Measurements from ENCODE around the gene ATP2A2.

The ATP2A2 gene

GRCh38 chr12:110262442-110263388 is 18.3 kb upstream of the ATP2A2 start:
- DNase-seq (ENCODE audit: low read depth): no peak

GRCh38 chr12:110266381-110266960 is 14.6 kb upstream of the ATP2A2 start:
- no peak for DNase-seq (ENCODE audit: low read depth)

- DNase-seq (ENCODE audit: low read depth): no peak
Observed at GRCh38 chr12:110266980-110267620, 13.9 kb upstream of the ATP2A2 start.

- no peak for DNase-seq (ENCODE audit: low read depth)
Observed at GRCh38 chr12:110269622-110270124, 11.4 kb upstream of the ATP2A2 start.

- no peak for DNase-seq (ENCODE audit: low read depth)
Observed at GRCh38 chr12:110270125-110270962, 10.7 kb upstream of the ATP2A2 start.

- no peak for DNase-seq (ENCODE audit: low read depth)
Observed at GRCh38 chr12:110271015-110271414, 10.0 kb upstream of the ATP2A2 start.

- DNase-seq (ENCODE audit: low read depth): no peak
Observed at GRCh38 chr12:110277530-110278254, 3.4 kb upstream of the ATP2A2 start.

- DNase-seq (ENCODE audit: low read depth): no peak
Observed at GRCh38 chr12:110278255-110278536, 2.9 kb upstream of the ATP2A2 start.

GRCh38 chr12:110279566-110280375 is 1.3 kb upstream of the ATP2A2 start:
- DNase-seq (ENCODE audit: low read depth): no peak

GRCh38 chr12:110280392-110280778 is 662 bp upstream of the ATP2A2 start:
- DNase-seq (ENCODE audit: low read depth): peak; percentile 54

GRCh38 chr12:110281549-110282299 is 677 bp downstream of the ATP2A2 start:
- peak; percentile 36 for DNase-seq (ENCODE audit: low read depth)

- no peak for DNase-seq (ENCODE audit: low read depth)
Observed at GRCh38 chr12:110282300-110282860, 1.3 kb downstream of the ATP2A2 start.

- DNase-seq (ENCODE audit: low read depth): no peak
Observed at GRCh38 chr12:110282956-110283817, 2.1 kb downstream of the ATP2A2 start.

GRCh38 chr12:110284597-110284996 is 3.5 kb downstream of the ATP2A2 start:
- DNase-seq (ENCODE audit: low read depth): no peak

- DNase-seq (ENCODE audit: low read depth): no peak
Observed at GRCh38 chr12:110286623-110287022, 5.6 kb downstream of the ATP2A2 start.

- DNase-seq (ENCODE audit: low read depth): no peak
Observed at GRCh38 chr12:110287986-110288385, 6.9 kb downstream of the ATP2A2 start.

GRCh38 chr12:110289044-110289710 is 8.1 kb downstream of the ATP2A2 start:
- DNase-seq (ENCODE audit: low read depth): no peak

GRCh38 chr12:110289711-110290078 is 8.6 kb downstream of the ATP2A2 start:
- no peak for DNase-seq (ENCODE audit: low read depth)

Data from activated T-helper 9 cell treated with anti-CD3 and anti-CD28 coated beads, Interleukin-2, amount 50 U/mL, for 16 hours (primary cell).